ENCODE data around the gene PLCD3. TPM values are rescaled to one million over a fixed set of nuclear protein-coding genes. Genes with fewer than 3 reads are reported as not detected.
A peak's percentile ranks its signal among the peaks of the same experiment; 100 is the strongest.

Gene PLCD3
- total RNA-seq, 1 donor from 2014 or later = 37.0 TPM

- Histone ChIP-seq H3K9me3 (no peaks in the 10 kb centered on the region), H3K4me3 (peak overlapping the region; percentile 20), H3K27me3 (no peaks in the 10 kb centered on the region), H3K27ac (peak overlapping the region; percentile 85), H3K4me1 (peaks cover 33% of the 10 kb centered on the region), H3K36me3 (no peaks in the 10 kb centered on the region)
- TF ChIP-seq CTCF (IDR thresholded peaks at IDR 0.05) = no peak
- ATAC-seq (peak; percentile 67), DNase-seq (peak; percentile 71)
- intact Hi-C loops (cut with DNase I) = no loop called here
These were observed 39.3 kb upstream of the PLCD3 start for GRCh38 chr17:45171338-45172231.

- no peaks in the 10 kb centered on the region for H3K27me3 ChIP-seq
- intact Hi-C loops (cut with DNase I) = no loop called here
- DNase-seq (peak; percentile 73), ATAC-seq (peak; percentile 56)
- H3K27ac ChIP-seq = peak overlapping the region; percentile 85
- no peaks in the 10 kb centered on the region for H3K9me3 ChIP-seq
- peak overlapping the region; percentile 20 for H3K4me3 ChIP-seq
- no peaks in the 10 kb centered on the region for H3K36me3 ChIP-seq
- H3K4me1 ChIP-seq = peaks cover 30% of the 10 kb centered on the region
- TF ChIP-seq CTCF (IDR thresholded peaks at IDR 0.05) = no peak
These were observed 38.6 kb upstream of the PLCD3 start for GRCh38 chr17:45170931-45171337.

- H3K36me3 ChIP-seq = no peaks in the 10 kb centered on the region
- no peaks in the 10 kb centered on the region for H3K9me3 ChIP-seq
- TF ChIP-seq CTCF (IDR thresholded peaks at IDR 0.05) = no peak
- ATAC-seq = no peak
- H3K4me3 ChIP-seq = no peak overlapping the region
- H3K4me1 ChIP-seq = peaks cover 30% of the 10 kb centered on the region
- intact Hi-C loops (cut with DNase I) = no loop called here
- no peak for DNase-seq
- no peaks in the 10 kb centered on the region for H3K27me3 ChIP-seq
- peak overlapping the region; percentile 85 for H3K27ac ChIP-seq
These were observed 38.1 kb upstream of the PLCD3 start for GRCh38 chr17:45170280-45170930.

- Histone ChIP-seq H3K27me3 (no peaks in the 10 kb centered on the region), H3K27ac (no peak overlapping the region), H3K4me1 (peaks cover 30% of the 10 kb centered on the region), H3K9me3 (no peaks in the 10 kb centered on the region), H3K4me3 (no peak overlapping the region), H3K36me3 (no peaks in the 10 kb centered on the region)
- DNase-seq = no peak
- intact Hi-C loops (cut with DNase I) = no loop called here
- TF ChIP-seq CTCF (IDR thresholded peaks at IDR 0.05) = no peak
- ATAC-seq = no peak
These were observed 36.9 kb upstream of the PLCD3 start for GRCh38 chr17:45168991-45169752.

DNA sequence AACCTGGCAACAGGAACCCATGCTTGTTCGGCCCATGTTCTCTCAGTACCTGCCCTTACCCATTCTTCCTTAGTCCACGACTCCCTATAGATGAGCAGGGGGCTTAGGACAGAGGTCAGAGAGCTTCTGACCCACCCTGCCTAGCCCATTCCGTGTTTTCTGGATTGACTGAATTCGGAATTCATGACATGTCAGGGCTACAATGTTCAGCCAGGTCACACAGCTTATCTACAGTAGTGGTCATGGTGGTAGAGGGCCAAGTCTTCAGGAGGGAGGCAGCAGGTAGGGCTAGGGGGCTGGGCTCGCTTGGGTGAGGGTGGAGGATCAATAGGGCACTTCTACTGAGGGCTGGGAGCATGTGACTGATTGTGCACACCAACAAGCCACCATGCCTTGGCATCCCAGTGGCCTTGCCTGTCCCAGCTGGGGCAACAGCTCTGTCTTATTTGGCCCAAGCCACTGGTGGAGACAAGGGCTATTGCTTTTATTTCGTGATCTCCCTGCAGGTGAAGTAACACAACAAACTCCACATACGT lies 32.5 kb upstream of the PLCD3 start:
- intact Hi-C loops (cut with DNase I) = no loop called here
- ATAC-seq = no peak
- no peak overlapping the region for H3K4me3 ChIP-seq
- no peak for TF ChIP-seq CTCF (IDR thresholded peaks at IDR 0.05)
- no peaks in the 10 kb centered on the region for H3K36me3 ChIP-seq
- no peaks in the 10 kb centered on the region for H3K27me3 ChIP-seq
- peaks cover 10% of the 10 kb centered on the region for H3K4me1 ChIP-seq
- DNase-seq = no peak
- no peak overlapping the region for H3K27ac ChIP-seq
- no peaks in the 10 kb centered on the region for H3K9me3 ChIP-seq
